ENCODE data around the gene KHDC1L. TPM values are rescaled to one million over a fixed set of nuclear protein-coding genes. Genes with fewer than 3 reads are reported as not detected.
A peak's percentile ranks its signal among the peaks of the same experiment; 100 is the strongest.
"Not testable (repeated sequence)": the region's sequence is repeated elsewhere in the genome, so short reads cannot be mapped to it uniquely, and the experiment has no call there.

The KHDC1L gene
- polyA plus RNA-seq, 1 of the 3 experiments (the other 2 are of a cell fraction), result 0.16 TPM

DNA sequence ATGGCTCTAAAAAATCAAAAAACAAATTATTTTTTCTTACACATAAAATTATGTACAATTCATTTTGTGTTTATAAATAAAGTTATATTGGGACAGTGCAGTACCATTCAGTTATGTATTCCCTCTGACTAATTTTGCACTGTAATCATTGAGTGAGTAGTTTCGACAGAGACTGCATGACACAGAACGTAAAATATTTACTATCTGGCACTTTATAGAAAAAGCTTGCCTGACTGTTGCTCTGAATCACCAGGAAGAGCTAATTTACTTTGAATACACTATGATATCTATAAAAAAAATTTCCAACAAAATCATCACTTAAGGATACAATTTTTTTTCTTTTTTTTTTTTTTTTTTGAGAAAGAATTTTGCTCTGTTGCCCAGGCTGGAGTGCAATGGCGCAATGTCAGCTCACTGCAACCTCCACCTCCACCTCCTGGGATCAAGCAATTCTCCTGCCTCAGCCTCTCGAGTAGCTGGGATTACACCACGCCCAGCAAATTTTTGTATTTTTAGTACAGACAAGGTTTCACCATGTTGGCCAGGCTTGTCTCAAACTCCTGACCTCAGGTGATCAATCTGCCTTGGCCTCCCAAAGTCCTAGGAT lies 11.0 kb upstream of the KHDC1L start (continued):
- peak; percentile 74 for TF ChIP-seq FOSL2 (IDR thresholded peaks at IDR 0.05; ENCODE audit: borderline replicate concordance, low read depth)

- peaks cover 10% of the 10 kb centered on the region for H3F3A ChIP-seq (replicated peaks; ENCODE audit: insufficient read depth)
- peak overlapping the region in 1 of 2 experiments; percentile 39; a peak in 2 of 4 replicates for H3K27ac ChIP-seq (ENCODE audit: low read depth in 2 of 2, low read length in 1 of 2)
- no peak overlapping the region for H3K9ac ChIP-seq
- WGBS (ENCODE audit: low lambda C conversion rate), result 67% methylated on average over 1 of the region's 1 CpG
- H3K9me3 ChIP-seq, result no peaks in the 10 kb centered on the region
- H3K9me2 ChIP-seq, result no peaks in the 10 kb centered on the region
- CTCF ChIA-PET, result no interaction called here
- H3K36me3 ChIP-seq (replicated peaks in 1 of 2; ENCODE audit: control insufficient read depth in 1 of 2, insufficient read depth in 2 of 2, low read length in 1 of 2), result no peaks in the 10 kb centered on the region
- H3K27me3 ChIP-seq (ENCODE audit: insufficient read depth), result no peaks in the 10 kb centered on the region
- H3K4me2 ChIP-seq, result 0 out of 2 replicates have a peak overlapping the region, but pooled peaks have one; percentile 7
- H3K4me1 ChIP-seq (ENCODE audit: control insufficient read depth in 1 of 2, insufficient read depth in 2 of 2, low read depth in 1 of 2, low read length in 1 of 2), result peaks cover 0 to 16% of the 10 kb centered on the region in 2 experiments; a peak in 1 of 4 replicates
- H3K79me2 ChIP-seq (ENCODE audit: insufficient read depth), result no peaks in the 10 kb centered on the region
- no peak overlapping the region for H2AFZ ChIP-seq (ENCODE audit: low read depth)
- TF ChIP-seq RCOR1 (IDR thresholded peaks at IDR 0.05; ENCODE audit: low read length) (no peak), TCF12 (IDR thresholded peaks at IDR 0.05) (0 out of 2 replicates have a peak, but pooled peaks have one; percentile 19), RFX5 (IDR thresholded peaks at IDR 0.05; ENCODE audit: low read length) (no peak), EZH2phosphoT487 (IDR thresholded peaks at IDR 0.05; ENCODE audit: borderline replicate concordance, low read depth) (no peak), JUND (IDR thresholded peaks at IDR 0.05) (peak; percentile 25; the same call in 1 of the 2 replicates), MXI1 (IDR thresholded peaks at IDR 0.05; ENCODE audit: low read depth, low read length) (no peak), FOSL2 (IDR thresholded peaks at IDR 0.05; ENCODE audit: borderline replicate concordance, low read depth) (peak; percentile 64; the same call in 1 of the 2 replicates), RXRA (IDR thresholded peaks at IDR 0.05; ENCODE audit: borderline replicate concordance, low read depth) (peak; percentile 41; the same call in 1 of the 2 replicates), POLR2AphosphoS5 (IDR thresholded peaks at IDR 0.05; ENCODE audit: low read depth, low read length) (no peak), EP300 (IDR thresholded peaks at IDR 0.05; ENCODE audit: borderline replicate concordance in 1 of 2, low read depth in 1 of 2, low read length in 1 of 2) (peak in 1 of 2 experiments; percentile 47; a peak in 1 of 4 replicates), YY1 (IDR thresholded peaks at IDR 0.05; ENCODE audit: low read depth) (no peak), NFIC (IDR thresholded peaks at IDR 0.05; ENCODE audit: borderline replicate concordance) (no peak), TAF1 (IDR thresholded peaks at IDR 0.05; ENCODE audit: borderline replicate concordance, low read depth, low read length) (no peak)
- TF ChIP-seq, protein P1, sequence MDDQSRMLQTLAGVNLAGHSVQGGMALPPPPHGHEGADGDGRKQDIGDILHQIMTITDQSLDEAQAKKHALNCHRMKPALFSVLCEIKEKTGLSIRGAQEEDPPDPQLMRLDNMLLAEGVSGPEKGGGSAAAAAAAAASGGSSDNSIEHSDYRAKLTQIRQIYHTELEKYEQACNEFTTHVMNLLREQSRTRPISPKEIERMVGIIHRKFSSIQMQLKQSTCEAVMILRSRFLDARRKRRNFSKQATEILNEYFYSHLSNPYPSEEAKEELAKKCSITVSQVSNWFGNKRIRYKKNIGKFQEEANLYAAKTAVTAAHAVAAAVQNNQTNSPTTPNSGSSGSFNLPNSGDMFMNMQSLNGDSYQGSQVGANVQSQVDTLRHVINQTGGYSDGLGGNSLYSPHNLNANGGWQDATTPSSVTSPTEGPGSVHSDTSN (IDR thresholded peaks at IDR 0.05), result peak; percentile 42; the same call in 1 of the 2 replicates
- H4K20me1 ChIP-seq (ENCODE audit: insufficient read depth), result no peaks in the 10 kb centered on the region
- no peak overlapping the region for H3K4me3 ChIP-seq (ENCODE audit: low read depth in 2 of 2, low read length in 1 of 2)
- POLR2A ChIA-PET, result no interaction called here
- DNase-seq, result no peak
These were observed 9.4 kb upstream of the KHDC1L start for GRCh38 chr6:73234733-73235132.

DNA sequence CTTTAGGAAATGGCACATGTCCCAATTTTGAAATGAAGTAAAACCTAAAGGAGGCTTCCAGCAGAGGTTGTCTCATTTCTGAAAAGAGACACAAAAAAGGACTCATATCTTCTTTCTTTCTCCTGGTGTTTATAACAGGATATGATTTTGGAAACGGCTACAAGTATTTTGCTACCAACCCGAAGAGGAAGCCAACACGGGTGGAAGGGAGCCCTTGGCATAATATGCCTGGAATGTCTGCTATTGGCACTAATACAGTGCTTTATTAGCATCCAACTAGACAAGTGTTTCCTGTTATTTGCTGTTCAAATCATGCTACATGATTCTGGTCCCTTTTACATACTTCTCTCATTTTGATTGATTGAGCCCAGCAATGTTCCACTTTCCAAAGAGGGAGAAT lies 8.7 kb upstream of the KHDC1L start:
- H3K27me3 ChIP-seq (ENCODE audit: insufficient read depth); H4K20me1 ChIP-seq (ENCODE audit: insufficient read depth); POLR2A ChIA-PET; H3K79me2 ChIP-seq (ENCODE audit: insufficient read depth); DNase-seq; H3K9me2 ChIP-seq; H3K9ac ChIP-seq; H3K4me3 ChIP-seq (ENCODE audit: low read depth in 2 of 2, low read length in 1 of 2); H3K9me3 ChIP-seq; CTCF ChIA-PET; H3K36me3 ChIP-seq (replicated peaks in 1 of 2; ENCODE audit: control insufficient read depth in 1 of 2, insufficient read depth in 2 of 2, low read length in 1 of 2): not testable (repeated sequence)
- 6% methylated on average over 3 of the region's 3 CpGs for WGBS (ENCODE audit: low lambda C conversion rate)
- Histone ChIP-seq H3K27ac (ENCODE audit: low read depth in 2 of 2, low read length in 1 of 2) (peak overlapping the region in 1 of 2 experiments; percentile 39; a peak in 2 of 4 replicates), H2AFZ (ENCODE audit: low read depth) (0 out of 2 replicates have a peak overlapping the region, but pooled peaks have one; percentile 56), H3K4me2 (peak overlapping the region; percentile 43; the same call in 1 of the 2 replicates), H3F3A (replicated peaks; ENCODE audit: insufficient read depth) (peaks cover 10% of the 10 kb centered on the region), H3K4me1 (ENCODE audit: control insufficient read depth in 1 of 2, insufficient read depth in 2 of 2, low read depth in 1 of 2, low read length in 1 of 2) (peaks cover 0 to 16% of the 10 kb centered on the region in 2 experiments; a peak in 1 of 4 replicates)
- TF ChIP-seq TEAD4 (IDR thresholded peaks at IDR 0.05; ENCODE audit: borderline replicate concordance, insufficient read depth) (0 out of 2 replicates have a peak, but pooled peaks have one; percentile 18), NFIC (IDR thresholded peaks at IDR 0.05; ENCODE audit: borderline replicate concordance) (0 out of 2 replicates have a peak, but pooled peaks have one; percentile 18)
